Measurements from ENCODE around the gene STX8.

STX8 gene

DNA sequence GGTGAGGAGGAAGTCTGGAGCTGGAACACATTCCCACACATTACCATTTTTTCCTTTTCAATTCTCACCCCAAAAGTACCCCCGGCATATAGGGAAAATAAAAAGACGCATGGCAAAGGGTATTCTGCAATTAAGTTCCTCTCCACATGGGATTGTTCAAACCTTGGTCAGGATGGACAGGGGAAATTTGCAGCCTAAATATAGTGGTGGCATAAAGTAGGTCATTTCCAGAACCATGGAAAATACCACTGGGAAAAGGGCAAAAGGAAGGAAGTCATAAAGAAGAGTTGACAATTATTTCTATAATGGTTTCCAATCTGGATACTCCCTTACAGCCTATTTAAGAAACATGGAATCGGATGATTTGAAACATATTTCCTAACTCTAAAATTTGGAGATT, 135.8 kb downstream of the STX8 start:
- no peaks in the 10 kb centered on the region for H3K36me3 ChIP-seq
- TF ChIP-seq, protein P1, sequence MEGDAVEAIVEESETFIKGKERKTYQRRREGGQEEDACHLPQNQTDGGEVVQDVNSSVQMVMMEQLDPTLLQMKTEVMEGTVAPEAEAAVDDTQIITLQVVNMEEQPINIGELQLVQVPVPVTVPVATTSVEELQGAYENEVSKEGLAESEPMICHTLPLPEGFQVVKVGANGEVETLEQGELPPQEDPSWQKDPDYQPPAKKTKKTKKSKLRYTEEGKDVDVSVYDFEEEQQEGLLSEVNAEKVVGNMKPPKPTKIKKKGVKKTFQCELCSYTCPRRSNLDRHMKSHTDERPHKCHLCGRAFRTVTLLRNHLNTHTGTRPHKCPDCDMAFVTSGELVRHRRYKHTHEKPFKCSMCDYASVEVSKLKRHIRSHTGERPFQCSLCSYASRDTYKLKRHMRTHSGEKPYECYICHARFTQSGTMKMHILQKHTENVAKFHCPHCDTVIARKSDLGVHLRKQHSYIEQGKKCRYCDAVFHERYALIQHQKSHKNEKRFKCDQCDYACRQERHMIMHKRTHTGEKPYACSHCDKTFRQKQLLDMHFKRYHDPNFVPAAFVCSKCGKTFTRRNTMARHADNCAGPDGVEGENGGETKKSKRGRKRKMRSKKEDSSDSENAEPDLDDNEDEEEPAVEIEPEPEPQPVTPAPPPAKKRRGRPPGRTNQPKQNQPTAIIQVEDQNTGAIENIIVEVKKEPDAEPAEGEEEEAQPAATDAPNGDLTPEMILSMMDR (IDR thresholded peaks at IDR 0.05; ENCODE audit: low read depth, low read length): no peak
- H3K9me3 ChIP-seq: no peaks in the 10 kb centered on the region
- no peak overlapping the region for H3K4me3 ChIP-seq (ENCODE audit: low read depth, low read length)
- H3K27me3 ChIP-seq: no peaks in the 10 kb centered on the region
- no peak for DNase-seq
- H3K4me1 ChIP-seq: no peaks in the 10 kb centered on the region

GRCh38 chr17:9436630-9437029, 139.0 kb downstream of the STX8 start:
- no peak for DNase-seq

GRCh38 chr17:9435165-9435564, 140.5 kb downstream of the STX8 start:
- TF ChIP-seq, protein P1 (IDR thresholded peaks at IDR 0.05; ENCODE audit: low read depth, low read length): no peak
- Histone ChIP-seq H3K36me3 (no peaks in the 10 kb centered on the region), H3K27me3 (no peaks in the 10 kb centered on the region), H3K4me3 (ENCODE audit: low read depth, low read length) (no peak overlapping the region), H3K4me1 (no peaks in the 10 kb centered on the region), H3K9me3 (no peaks in the 10 kb centered on the region)
- DNase-seq: no peak

More at GRCh38 chr17:9436630-9437029, 139.0 kb downstream of the STX8 start:
- no peak overlapping the region for H3K4me3 ChIP-seq (ENCODE audit: low read depth, low read length)
- no peaks in the 10 kb centered on the region for H3K4me1 ChIP-seq
- H3K9me3 ChIP-seq: no peaks in the 10 kb centered on the region
- TF ChIP-seq, protein P1 (IDR thresholded peaks at IDR 0.05; ENCODE audit: low read depth, low read length): no peak
- H3K27me3 ChIP-seq: no peaks in the 10 kb centered on the region
- no peaks in the 10 kb centered on the region for H3K36me3 ChIP-seq

GRCh38 chr17:9434642-9435057, 141.0 kb downstream of the STX8 start:
- Histone ChIP-seq H3K36me3 (no peaks in the 10 kb centered on the region), H3K4me3 (ENCODE audit: low read depth, low read length) (no peak overlapping the region), H3K9me3 (no peaks in the 10 kb centered on the region), H3K4me1 (no peaks in the 10 kb centered on the region), H3K27me3 (no peaks in the 10 kb centered on the region)
- no peak for DNase-seq
- TF ChIP-seq, protein P1 (IDR thresholded peaks at IDR 0.05; ENCODE audit: low read depth, low read length): no peak

- Histone ChIP-seq H3K4me1 (no peaks in the 10 kb centered on the region), H3K4me3 (ENCODE audit: low read depth, low read length) (no peak overlapping the region), H3K27me3 (no peaks in the 10 kb centered on the region), H3K36me3 (no peaks in the 10 kb centered on the region), H3K9me3 (no peaks in the 10 kb centered on the region)
- no peak for DNase-seq
- TF ChIP-seq, protein P1 (IDR thresholded peaks at IDR 0.05; ENCODE audit: low read depth, low read length): no peak
Measured at GRCh38 chr17:9432934-9433421, 142.6 kb downstream of the STX8 start.

DNA sequence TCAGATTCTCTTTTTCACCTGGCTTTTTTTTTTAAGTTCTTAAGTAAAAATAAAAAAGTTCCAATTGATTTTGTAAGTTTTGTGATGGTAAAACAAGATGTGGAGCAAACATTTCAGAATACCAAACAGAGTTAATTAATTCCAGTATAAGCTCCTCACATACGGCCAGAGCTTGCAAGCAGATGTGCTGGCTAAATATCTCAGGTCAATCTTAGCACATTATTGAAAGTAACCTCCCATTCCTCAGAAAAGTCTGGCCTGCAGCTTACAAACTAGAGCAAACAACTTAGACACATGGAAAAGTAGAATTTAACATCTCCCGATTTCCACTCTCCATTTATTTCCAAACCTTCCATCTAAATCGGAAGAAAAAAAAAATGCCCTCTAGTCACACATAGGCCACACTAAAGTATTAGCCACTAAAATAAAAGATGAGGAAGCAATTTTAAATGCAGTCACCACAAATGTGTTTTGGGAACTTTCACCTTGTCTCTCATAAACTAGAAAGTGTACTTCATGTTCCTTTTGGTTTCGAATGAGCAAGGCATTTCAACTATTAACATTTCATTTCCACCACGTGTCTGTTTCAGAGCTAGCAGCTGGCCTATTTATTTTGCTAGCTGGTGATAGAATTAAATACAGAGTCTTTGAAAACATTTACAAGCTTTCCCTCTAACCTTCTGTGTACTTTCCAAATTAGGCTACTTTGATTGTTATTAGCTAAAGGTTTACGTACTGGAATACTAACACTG, 143.3 kb downstream of the STX8 start:
- no peaks in the 10 kb centered on the region for H3K27me3 ChIP-seq
- no peaks in the 10 kb centered on the region for H3K4me1 ChIP-seq
- H3K9me3 ChIP-seq: no peaks in the 10 kb centered on the region
- DNase-seq: no peak
- TF ChIP-seq, protein P1 (IDR thresholded peaks at IDR 0.05; ENCODE audit: low read depth, low read length): no peak
- H3K4me3 ChIP-seq (ENCODE audit: low read depth, low read length): no peak overlapping the region
- H3K36me3 ChIP-seq: no peaks in the 10 kb centered on the region
